OCI-LY3 (cell line): ENCODE data around the gene ABCA4.

Experiments used
- CTCF ChIP-seq: fragments of 200-600, 300-600 bp; sonication (generic); IDR thresholded peaks from 2 replicates; pipeline ENCODE4 v1.5.1; 2014; ENCODE audit warnings: antibody characterized with exemption, low read length, low read depth
- EZH2phosphoT487 ChIP-seq: fragments of 200-600 bp; shearing (Covaris generic); IDR thresholded peaks from 2 replicates; pipeline ENCODE4 v1.6.1; 2018; ENCODE audit warnings: antibody characterized with exemption, mixed run types, low read depth

- no peak for TF ChIP-seq CTCF
- no peak for TF ChIP-seq EZH2phosphoT487
Observed at GRCh38 chr1:94033849-94034248, 87.1 kb downstream of the ABCA4 start.
